HEK293 (cell line): ENCODE data around the gene TOR1A.
A peak's percentile ranks its signal among the peaks of the same experiment; 100 is the strongest.

Experiments used
- CTCF ChIA-PET: fragments of 350-600 bp; formaldehyde crosslinking; extraction: SDS; loops from one replicate; lab custom pipeline; 2021; ENCODE audit warnings: antibody characterized with exemption; lab: Yijun Ruan, JAX
- POLR2A ChIA-PET: fragments of 300-600 bp; formaldehyde crosslinking; extraction: SDS; loops from one replicate; lab custom pipeline; 2020; ENCODE audit warnings: antibody characterized with exemption, inconsistent platforms; lab: Yijun Ruan, JAX
- H3K27ac ChIP-seq: fragments of 200-500 bp; sonication (Bioruptor generic); 2 replicates; pipeline ENCODE4 v1.5.1; 2014; ENCODE audit warnings: low read depth, low read length, control low read depth, inconsistent platforms; ENCODE audit errors: extremely low read depth
- H3K36me3 ChIP-seq, 2 experiments: fragments of 200-500 bp in 1 of 2; sonication (Bioruptor generic) in 1 of 2; 1 replicate in 1 of 2; 2 replicates in 1 of 2; pipeline ENCODE4 v1.5.1; 2014 to 2017; ENCODE audit warnings: inconsistent platforms in 2 of 2, low read length in 2 of 2; ENCODE audit not compliant: control insufficient read depth in 2 of 2, insufficient read depth in 1 of 2
- H3K4me1 ChIP-seq: fragments of 200-500 bp; sonication (Bioruptor generic); 2 replicates; pipeline ENCODE4 v1.5.1; 2014; ENCODE audit warnings: mild to moderate bottlenecking, low read length, inconsistent platforms; ENCODE audit not compliant: control insufficient read depth, insufficient read depth
- H3K4me3 ChIP-seq: 2 replicates; pipeline ENCODE4 v1.5.1; 2011; ENCODE audit warnings: low read depth, mild to moderate bottlenecking, control low read depth, low read length, moderate library complexity
- H3K9me3 ChIP-seq: fragments of 200-500 bp; sonication (Bioruptor generic); 2 replicates; pipeline ENCODE4 v1.5.1; 2014; ENCODE audit warnings: low read depth, low read length, inconsistent platforms; ENCODE audit not compliant: control insufficient read depth, insufficient read depth
- ATF2 ChIP-seq: fragments of 450-650 bp; formaldehyde crosslinking; IDR thresholded peaks from 2 replicates; pipeline ENCODE4 v1.5.1; 2016; ENCODE audit warnings: missing biosample characterization, missing genetic modification characterization, low read depth
- GFI1B ChIP-seq: fragments of 450-650 bp; formaldehyde crosslinking; IDR thresholded peaks from 2 replicates; pipeline ENCODE4 v1.5.1; 2016; ENCODE audit warnings: missing biosample characterization, missing genetic modification characterization
- HOXA7 ChIP-seq: sonication (generic); formaldehyde crosslinking; IDR thresholded peaks from 2 replicates; pipeline ENCODE4 v1.8.1; 2022; ENCODE audit warnings: missing genetic modification reagents, borderline replicate concordance
- HOXD13 ChIP-seq: sonication (generic); formaldehyde crosslinking; IDR thresholded peaks from 2 replicates; pipeline ENCODE4 v1.8.0; 2022; ENCODE audit warnings: missing genetic modification reagents, borderline replicate concordance
- PRDM1 ChIP-seq: fragments of 450-650 bp; formaldehyde crosslinking; IDR thresholded peaks from 2 replicates; pipeline ENCODE4; 2016; ENCODE audit warnings: missing biosample characterization, missing genetic modification characterization
- REPIN1 ChIP-seq: fragments of 450-650 bp; formaldehyde crosslinking; IDR thresholded peaks from 2 replicates; pipeline ENCODE4 v1.5.1; 2017; ENCODE audit warnings: missing biosample characterization, missing genetic modification characterization, low read depth
- SCRT2 ChIP-seq: fragments of 450-650 bp; formaldehyde crosslinking; IDR thresholded peaks from 2 replicates; pipeline ENCODE4 v1.5.1; 2016; ENCODE audit warnings: missing biosample characterization, missing genetic modification characterization
- TRIM28 ChIP-seq: IDR thresholded peaks from 2 replicates; pipeline ENCODE4 v1.6.1; 2011; ENCODE audit warnings: low read length, control low read depth, borderline replicate concordance
- ZBTB1 ChIP-seq: fragments of 450-650 bp; formaldehyde crosslinking; IDR thresholded peaks from 2 replicates; pipeline ENCODE4 v1.5.1; 2016; ENCODE audit warnings: missing biosample characterization, missing genetic modification characterization
- ZBTB8A ChIP-seq: fragments of 450-650 bp; formaldehyde crosslinking; IDR thresholded peaks from 2 replicates; pipeline ENCODE4 v1.5.1; 2016; ENCODE audit warnings: missing biosample characterization, missing genetic modification characterization
- ZFP37 ChIP-seq: fragments of 450-650 bp; formaldehyde crosslinking; IDR thresholded peaks from 2 replicates; pipeline ENCODE4 v1.5.1; 2016; ENCODE audit warnings: missing biosample characterization, missing genetic modification characterization
- ZNF138 ChIP-seq: fragments of 450-650 bp; formaldehyde crosslinking; IDR thresholded peaks from 2 replicates; pipeline ENCODE4 v1.5.1; 2016; ENCODE audit warnings: missing biosample characterization, missing genetic modification characterization, borderline replicate concordance
- ZNF148 ChIP-seq: fragments of 450-650 bp; formaldehyde crosslinking; IDR thresholded peaks from 2 replicates; pipeline ENCODE4 v1.5.0; 2017; ENCODE audit warnings: missing biosample characterization, missing genetic modification characterization, borderline replicate concordance
- ZNF2 ChIP-seq: fragments of 450-650 bp; formaldehyde crosslinking; IDR thresholded peaks from 2 replicates; pipeline ENCODE4 v1.5.1; 2016; ENCODE audit warnings: missing biosample characterization, missing genetic modification characterization
- ZNF214 ChIP-seq: fragments of 450-650 bp; formaldehyde crosslinking; IDR thresholded peaks from 2 replicates; pipeline ENCODE4 v1.5.1; 2017; ENCODE audit warnings: missing biosample characterization, mild to moderate bottlenecking, missing genetic modification characterization, borderline replicate concordance
- ZNF280C ChIP-seq: fragments of 450-650 bp; formaldehyde crosslinking; IDR thresholded peaks from 2 replicates; pipeline ENCODE4 v1.5.1; 2016; ENCODE audit warnings: missing biosample characterization, missing genetic modification characterization
- ZNF362 ChIP-seq: fragments of 450-650 bp; formaldehyde crosslinking; IDR thresholded peaks from 2 replicates; pipeline ENCODE4 v1.5.1; 2016; ENCODE audit warnings: missing biosample characterization, missing genetic modification characterization
- ZNF394 ChIP-seq: fragments of 450-650 bp; formaldehyde crosslinking; IDR thresholded peaks from 2 replicates; pipeline ENCODE4 v1.5.1; 2016; ENCODE audit warnings: missing biosample characterization, missing genetic modification characterization, mild to moderate bottlenecking, moderate library complexity, borderline replicate concordance
- ZNF654 ChIP-seq: fragments of 450-650 bp; formaldehyde crosslinking; IDR thresholded peaks from 2 replicates; pipeline ENCODE4 v1.5.1; 2016; ENCODE audit warnings: low read depth, missing biosample characterization, missing genetic modification characterization
- TF ChIP-seq, protein P1 (sequence below): fragments of 450-650 bp; formaldehyde crosslinking; IDR thresholded peaks from 2 replicates; pipeline ENCODE4 v1.5.1; 2016; ENCODE audit warnings: missing biosample characterization, missing genetic modification characterization
- TF ChIP-seq, protein P2 (sequence below): fragments of 450-650 bp; formaldehyde crosslinking; IDR thresholded peaks from 2 replicates; pipeline ENCODE4 v1.5.1; 2016; ENCODE audit warnings: missing biosample characterization, missing genetic modification characterization

The TOR1A gene

GRCh38 chr9:129802833-129803675 lies 20.9 kb downstream of the TOR1A start, which contains the start of gene TOR1B (continued):
- TF ChIP-seq, protein P1, sequence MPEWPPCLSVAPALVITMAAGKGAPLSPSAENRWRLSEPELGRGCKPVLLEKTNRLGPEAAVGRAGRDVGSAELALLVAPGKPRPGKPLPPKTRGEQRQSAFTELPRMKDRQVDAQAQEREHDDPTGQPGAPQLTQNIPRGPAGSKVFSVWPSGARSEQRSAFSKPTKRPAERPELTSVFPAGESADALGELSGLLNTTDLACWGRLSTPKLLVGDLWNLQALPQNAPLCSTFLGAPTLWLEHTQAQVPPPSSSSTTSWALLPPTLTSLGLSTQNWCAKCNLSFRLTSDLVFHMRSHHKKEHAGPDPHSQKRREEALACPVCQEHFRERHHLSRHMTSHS (tag by site-specific recombination): no peak
- TF ChIP-seq ZBTB8A: peak; percentile 70
- TF ChIP-seq TRIM28: no peak
- peak; percentile 93; the same call in 1 of the 2 replicates for TF ChIP-seq ZBTB1 (tag by site-specific recombination)
- no peak for TF ChIP-seq REPIN1 (tag by site-specific recombination)
- TF ChIP-seq ZNF138: no peak
- TF ChIP-seq ZNF2 (tag by site-specific recombination): no peak
- no peak for TF ChIP-seq HOXD13
- TF ChIP-seq ZNF394 (tag by site-specific recombination): no peak
- no peak for TF ChIP-seq PRDM1 (tag by site-specific recombination)
- TF ChIP-seq ZNF148 (tag by site-specific recombination): no peak
- TF ChIP-seq ZNF214 (tag by site-specific recombination): no peak
- TF ChIP-seq HOXA7: no peak
- no peak for TF ChIP-seq ATF2 (tag by site-specific recombination)

- POLR2A ChIA-PET: interaction anchor here (0.6 to 1.0 kb wide), 3 partner anchors 34 to 1916 kb away, joined by 3 to 7 read pairs (median 3); partner anchors contain the start of genes NTMT1 and USP20
- Histone ChIP-seq H3K4me3 (no peak overlapping the region), H3K36me3 (peaks cover 5 to 19% of the 10 kb centered on the region in 2 experiments; a peak in 2 of 3 replicates), H3K27ac (no peak overlapping the region), H3K4me1 (no peaks in the 10 kb centered on the region), H3K9me3 (no peaks in the 10 kb centered on the region)
- CTCF ChIA-PET: interaction anchor here (1.0 to 2.9 kb wide), 2 partner anchors 11 to 700 kb away, joined by 3 to 12 read pairs; no protein-coding TSS in a partner anchor
- TF ChIP-seq ZFP37 (tag by site-specific recombination): no peak
- TF ChIP-seq ZNF280C (tag by site-specific recombination): no peak
- no peak for TF ChIP-seq SCRT2 (tag by site-specific recombination)
- no peak for TF ChIP-seq ZBTB1 (tag by site-specific recombination)
- no peak for TF ChIP-seq GFI1B
- no peak for TF ChIP-seq ZNF362 (tag by site-specific recombination)
- TF ChIP-seq ZNF654 (tag by site-specific recombination): no peak
- TF ChIP-seq, protein P2, sequence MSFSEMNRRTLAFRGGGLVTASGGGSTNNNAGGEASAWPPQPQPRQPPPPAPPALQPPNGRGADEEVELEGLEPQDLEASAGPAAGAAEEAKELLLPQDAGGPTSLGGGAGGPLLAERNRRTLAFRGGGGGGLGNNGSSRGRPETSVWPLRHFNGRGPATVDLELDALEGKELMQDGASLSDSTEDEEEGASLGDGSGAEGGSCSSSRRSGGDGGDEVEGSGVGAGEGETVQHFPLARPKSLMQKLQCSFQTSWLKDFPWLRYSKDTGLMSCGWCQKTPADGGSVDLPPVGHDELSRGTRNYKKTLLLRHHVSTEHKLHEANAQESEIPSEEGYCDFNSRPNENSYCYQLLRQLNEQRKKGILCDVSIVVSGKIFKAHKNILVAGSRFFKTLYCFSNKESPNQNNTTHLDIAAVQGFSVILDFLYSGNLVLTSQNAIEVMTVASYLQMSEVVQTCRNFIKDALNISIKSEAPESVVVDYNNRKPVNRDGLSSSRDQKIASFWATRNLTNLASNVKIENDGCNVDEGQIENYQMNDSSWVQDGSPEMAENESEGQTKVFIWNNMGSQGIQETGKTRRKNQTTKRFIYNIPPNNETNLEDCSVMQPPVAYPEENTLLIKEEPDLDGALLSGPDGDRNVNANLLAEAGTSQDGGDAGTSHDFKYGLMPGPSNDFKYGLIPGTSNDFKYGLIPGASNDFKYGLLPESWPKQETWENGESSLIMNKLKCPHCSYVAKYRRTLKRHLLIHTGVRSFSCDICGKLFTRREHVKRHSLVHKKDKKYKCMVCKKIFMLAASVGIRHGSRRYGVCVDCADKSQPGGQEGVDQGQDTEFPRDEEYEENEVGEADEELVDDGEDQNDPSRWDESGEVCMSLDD: no peak
Measured at GRCh38 chr9:129801504-129801903, 22.4 kb downstream of the TOR1A start.
